Umbilical cord (tissue), 2 donors: Measurements from ENCODE around the gene MCC. TPM values are rescaled to one million over a fixed set of nuclear protein-coding genes. Genes with fewer than 3 reads are reported as not detected.
A peak's percentile ranks its signal among the peaks of the same experiment; 100 is the strongest.

Source experiments
- DNase-seq: peaks from one replicate; pipeline ENCODE4 v3.0.0-alpha.2; 2015; ENCODE audit warnings: low spot score
- total RNA-seq: library from RNA; depleted of rRNA; stranded (reverse); fragments of >200 nt; gene quantifications from one replicate; pipeline ENCODE4 v1.2.3, GENCODE V29; 2014; ENCODE audit warnings: low replicate concordance; ENCODE audit not compliant: insufficient read depth

Gene MCC
- total RNA-seq, 1 donor from 2014 or later = 65.2 TPM

DNA sequence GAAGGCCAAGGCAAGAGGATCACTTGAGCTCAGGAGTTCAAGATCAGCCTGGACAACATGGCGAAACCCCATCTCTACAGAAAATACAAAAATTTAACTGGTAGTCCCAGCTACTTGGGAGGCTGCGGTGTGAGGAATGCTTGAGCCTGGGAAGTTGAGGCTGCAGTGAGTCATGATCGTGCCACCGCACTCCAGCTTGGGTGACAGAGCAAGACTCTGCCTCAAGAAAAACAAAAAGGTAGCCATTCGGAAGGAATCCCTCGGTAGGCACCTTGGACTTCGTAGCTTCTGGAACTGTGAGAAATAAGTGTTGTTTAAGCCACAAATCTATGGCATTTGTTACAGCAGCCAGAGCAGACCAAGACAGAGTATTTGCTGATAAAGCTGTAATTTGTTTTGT lies 337.4 kb downstream of the MCC start:
- DNase-seq = no peak

DNA sequence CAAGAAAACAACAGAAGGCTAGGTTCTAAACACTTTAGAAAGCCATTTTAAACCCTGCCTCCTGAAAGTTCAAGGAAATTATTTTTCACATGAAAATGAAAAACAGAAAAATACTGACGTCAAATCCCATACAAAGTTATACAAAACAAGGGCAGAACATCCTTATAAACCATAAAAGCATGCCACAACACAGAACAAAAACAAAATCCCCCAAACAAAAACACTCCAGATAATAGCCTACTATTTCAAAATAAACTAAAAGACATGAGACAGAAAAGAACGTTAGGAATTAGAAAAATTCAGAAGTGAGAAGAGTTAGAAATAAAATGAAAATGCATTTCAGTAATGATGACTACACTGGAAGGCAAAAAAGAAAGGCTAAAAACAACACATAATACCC lies 338.0 kb downstream of the MCC start:
- DNase-seq = no peak

DNA sequence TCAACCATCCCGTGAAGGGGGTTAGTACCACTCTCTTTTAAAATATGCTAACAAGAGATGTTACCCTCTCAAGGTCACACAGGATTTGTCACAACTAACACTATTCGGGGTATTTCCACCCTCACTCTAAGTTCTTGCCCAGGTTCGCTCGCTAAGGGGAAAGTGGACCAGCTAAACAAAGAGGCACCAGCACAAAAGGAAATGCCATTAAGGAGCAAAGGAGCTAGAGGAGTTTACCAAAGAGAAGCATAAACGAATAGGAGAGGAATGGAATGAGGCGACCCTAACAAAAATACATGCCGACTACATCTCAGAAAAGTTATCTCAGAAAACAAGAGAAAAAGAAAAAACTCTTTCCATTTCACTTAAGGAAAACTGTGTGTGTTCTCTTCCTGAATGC lies 340.7 kb downstream of the MCC start:
- DNase-seq = no peak

DNA sequence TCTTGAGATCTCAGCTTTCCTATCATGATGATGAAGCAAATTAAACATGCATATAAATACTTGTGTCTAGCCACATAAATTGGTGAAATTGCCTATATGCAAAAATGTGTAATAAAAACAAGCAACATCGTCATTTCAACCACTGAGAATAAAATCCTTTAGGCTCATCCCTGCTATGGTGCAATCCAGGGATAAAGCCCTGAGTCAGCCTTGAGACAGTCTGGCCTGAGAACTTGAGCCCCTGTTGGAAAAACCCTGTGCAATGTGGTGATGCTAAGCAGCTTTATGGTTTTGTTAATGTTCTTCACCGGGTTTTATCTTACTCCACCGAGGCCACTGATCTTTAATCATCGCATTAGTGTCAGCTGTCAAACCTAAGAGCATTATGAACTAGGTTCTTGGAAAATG lies 341.1 kb downstream of the MCC start:
- peak; percentile 97 for DNase-seq

DNA sequence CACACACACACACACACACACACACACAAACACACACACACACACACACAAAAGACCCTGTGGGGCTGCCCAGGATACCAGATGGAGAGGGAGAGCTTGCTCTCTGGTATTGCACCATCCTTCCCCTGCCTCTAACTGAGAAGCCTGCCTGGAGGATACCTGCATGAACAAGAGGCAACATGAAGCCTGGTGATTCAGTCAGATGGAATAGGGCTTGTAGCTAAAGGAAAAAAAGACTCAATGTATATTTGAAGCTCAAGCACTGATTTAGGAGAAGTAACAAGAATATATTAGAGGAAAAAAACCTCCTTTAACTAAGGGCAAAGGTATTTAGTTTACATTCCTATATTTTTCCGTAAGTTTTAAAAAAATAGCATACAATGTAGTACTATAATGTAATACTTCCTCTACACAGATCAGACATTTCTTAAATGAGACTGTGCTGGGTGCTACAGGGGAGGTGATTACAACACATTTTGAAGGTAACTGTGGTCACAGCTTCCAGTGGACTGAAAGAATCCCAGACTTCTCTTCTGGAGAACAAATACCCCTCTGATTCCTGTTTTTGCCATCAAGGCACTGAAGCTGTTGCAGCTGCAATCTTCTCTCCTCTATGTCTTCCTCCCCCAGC lies 342.4 kb downstream of the MCC start:
- peak; percentile 61 for DNase-seq

DNA sequence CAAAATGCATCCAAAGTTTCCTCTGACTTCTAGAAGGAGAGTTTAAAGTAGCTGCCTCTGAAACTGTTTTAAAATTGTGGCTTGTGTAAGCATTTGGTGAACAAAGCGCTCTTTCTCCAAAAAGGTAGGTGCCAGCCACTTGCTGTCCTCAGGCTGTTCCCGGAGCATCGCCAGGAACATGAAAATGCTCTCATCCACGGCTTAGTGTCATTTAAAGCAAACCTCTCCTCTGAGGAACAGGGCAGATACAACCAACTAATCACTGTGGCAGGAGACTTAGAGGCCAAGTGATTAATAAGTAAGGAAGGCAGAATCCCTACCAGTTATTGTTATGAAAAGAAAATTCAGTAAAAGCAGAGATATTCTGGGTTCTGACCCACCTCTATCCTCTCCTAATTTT lies 346.1 kb downstream of the MCC start:
- DNase-seq = no peak

DNA sequence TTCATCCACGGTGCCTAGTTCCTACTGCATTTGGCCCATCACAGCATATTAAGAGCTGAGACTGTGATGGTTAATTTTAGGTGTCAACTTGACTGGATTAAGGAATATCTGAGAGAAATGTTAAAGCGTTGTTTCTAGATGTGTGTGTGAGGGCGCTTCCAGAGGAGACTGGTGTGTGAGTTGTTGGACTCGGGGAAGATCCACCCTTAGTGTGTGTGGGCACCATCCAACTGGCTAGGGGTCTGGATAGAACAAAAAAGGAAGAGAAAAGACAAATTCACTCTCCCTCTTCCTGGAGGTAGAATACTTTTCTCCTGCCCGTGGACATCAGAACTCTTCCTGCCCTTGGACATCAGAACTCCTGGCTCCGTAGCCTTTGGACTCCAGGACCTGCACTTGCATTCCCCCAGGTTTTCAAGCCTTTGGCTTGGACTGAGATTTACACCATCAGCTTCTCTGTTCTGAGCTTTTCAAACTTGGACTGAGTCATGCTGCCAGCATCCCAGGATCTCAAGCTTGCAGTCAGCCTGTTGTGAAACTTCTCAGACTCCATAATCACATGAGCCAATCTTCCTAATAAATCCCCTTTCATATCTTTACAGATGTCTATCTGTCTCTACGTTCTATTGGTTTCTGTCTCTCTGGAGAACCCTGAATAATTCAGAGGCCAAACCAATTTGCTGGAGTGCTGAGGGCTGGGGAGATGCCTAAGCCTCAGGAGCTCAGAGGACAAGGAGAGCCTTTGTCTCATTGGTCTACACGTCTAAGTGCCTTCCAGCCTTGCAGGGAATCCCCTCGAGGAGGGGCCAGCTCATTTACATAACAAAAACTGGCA lies 347.2 kb downstream of the MCC start:
- peak; percentile 89 for DNase-seq

DNA sequence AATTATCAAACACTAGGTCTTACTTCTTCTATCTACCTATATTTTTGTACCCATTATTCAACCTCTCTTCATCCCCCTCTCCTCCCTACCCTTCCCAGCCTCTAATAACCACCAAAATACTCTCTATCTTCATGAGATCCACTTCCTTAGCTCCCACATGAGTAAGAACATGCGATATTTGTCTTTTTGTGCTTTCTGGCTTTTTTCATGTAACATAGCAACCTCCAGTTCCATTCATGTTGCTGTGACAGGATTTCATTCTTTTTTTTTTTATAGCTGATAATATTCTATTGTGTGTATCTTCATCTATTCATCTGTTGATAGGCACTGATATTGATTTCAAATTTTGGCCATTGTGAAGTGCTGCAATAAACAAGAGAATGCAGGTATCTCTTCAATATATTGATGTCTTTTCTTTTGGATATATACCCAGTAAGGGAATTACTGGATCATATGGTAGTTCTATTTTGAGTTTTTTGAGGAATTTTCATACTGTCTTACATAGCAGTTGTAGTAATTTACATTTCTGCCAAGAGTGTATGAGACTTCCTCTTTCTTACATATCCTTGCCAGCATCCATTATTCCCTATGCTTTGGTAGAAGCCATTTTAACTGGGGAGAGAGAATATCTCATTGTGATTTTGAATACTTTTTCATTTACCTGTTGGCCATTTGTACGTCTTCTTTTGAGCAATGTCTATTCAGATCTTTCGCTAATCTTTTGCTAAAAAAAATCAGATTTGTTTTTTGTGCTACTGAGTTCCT lies 354.9 kb downstream of the MCC start:
- DNase-seq = no peak

DNA sequence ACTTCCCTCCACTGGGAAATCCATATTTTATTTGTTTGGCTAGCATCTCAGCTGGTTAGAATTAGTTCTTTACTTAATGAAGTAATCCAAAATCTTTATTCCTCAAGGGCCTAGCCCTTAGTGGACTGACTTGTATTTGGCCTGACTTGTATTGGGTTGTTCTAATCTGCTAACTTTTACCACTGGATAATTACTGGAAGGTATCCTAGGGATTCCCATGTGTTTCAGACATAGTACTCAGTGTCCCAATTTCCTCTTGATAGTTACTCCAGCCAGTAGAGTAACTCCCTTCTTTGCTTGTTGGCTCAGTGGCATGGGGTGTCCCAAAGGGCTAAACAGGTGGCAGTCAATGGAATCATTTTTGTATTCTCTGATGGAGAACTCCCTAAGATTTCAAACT lies 355.7 kb downstream of the MCC start:
- DNase-seq = no peak

DNA sequence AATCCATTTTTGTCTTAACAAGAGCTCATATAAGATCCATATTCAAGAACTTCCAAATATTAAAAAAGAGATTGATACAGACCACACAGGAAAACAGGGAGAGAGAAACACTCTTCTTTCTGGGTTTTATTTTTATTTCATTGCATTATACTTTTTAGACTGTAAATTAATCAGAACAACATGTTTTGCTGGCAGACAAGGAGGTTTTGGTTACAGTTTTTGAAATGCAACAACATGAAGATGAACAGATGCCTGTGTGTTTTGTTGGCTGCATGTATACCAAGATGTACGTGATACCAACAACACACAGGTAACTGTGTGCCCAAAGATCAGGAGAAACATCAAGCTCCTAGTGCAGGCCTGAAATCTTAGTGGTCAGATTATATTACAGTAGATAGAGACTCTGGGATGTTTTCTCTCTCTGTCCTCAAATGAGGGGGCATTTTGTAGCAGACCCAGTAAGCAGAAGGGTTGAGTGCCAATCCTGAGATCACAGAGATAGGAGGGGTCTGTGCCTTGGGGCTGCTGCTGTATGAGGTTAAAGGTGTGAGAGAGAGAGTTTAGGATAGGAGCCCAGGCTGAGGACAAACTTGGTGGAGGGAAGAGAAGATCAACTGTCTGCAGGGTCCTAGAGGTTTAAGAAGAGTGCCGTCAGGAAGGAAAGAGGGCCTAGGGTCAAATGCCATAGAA lies 359.5 kb downstream of the MCC start:
- no peak for DNase-seq

DNA sequence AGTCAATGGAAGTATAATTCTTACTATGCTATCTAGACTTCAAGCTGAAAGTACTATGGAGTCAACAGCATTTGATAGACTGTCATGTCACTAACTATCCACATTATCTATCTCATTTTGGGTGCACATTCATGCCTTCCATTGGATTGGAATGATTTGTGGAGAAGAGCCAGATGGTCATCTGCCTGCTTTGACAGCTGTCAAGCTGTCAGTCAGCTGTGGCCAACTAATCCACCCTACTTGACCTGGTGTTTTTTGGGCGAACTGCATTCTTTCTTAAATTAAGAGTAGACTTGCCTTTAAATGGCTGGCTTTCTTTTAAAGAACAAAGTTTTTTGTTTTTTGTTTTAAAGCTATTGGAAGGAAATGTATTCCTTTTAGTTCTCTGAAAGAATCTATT lies 360.2 kb downstream of the MCC start:
- no peak for DNase-seq

DNA sequence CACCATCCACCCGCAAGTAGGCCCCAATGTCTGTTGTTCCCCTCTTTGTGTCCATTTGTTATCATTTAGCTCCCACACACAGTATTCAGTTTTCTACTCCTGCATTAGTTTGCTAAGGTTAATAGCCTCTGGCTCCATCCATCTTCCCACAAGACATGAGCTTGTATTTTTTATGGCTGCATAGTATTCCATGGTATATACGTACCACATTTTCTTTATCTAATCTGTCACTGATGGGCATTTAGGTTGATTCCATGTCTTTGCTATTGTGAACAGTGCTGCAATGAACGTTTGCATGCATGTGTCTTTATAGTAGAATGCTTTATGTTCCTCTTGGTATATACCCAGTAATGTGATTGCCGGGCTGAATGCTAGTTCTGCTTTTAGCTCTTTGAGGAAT lies 361.2 kb downstream of the MCC start:
- no peak for DNase-seq

DNA sequence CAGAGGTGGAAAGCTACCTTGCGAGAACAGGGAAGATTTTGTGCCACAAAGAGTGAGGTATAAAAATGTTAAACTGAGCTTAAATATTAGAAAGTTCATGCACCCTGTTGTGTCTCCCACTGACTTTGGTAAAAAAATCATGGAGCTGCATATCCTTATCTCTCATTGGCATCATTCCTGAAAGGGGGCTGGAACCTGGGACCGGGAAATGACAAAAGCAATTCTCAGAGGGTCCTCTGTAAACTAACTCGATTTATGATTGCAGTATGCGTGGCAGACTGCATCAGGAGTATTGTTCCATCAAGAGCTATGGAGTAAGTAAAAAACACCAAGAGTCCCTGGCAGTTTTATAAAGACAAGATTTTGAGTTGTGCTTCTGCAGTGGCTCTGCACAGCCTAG lies 362.9 kb downstream of the MCC start:
- DNase-seq = no peak

DNA sequence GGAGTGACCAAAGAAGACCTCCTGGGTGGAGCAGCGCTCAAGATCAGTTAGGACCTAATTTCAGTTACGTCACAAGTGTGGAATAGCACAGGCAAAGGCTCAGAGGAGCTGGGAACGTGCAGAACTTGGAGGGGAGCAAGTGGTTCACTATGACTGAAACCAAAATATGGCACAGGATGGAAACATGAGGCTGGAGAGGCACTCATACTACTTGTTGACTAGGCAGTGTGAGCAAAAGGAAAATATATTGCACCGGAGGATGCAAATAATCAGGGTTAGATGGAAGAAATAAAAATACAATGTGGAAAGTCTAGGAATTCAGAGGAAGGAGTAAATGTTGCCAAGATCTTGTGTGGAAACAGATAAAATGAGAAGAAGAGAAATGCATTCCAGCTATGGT lies 363.3 kb downstream of the MCC start:
- DNase-seq = no peak

DNA sequence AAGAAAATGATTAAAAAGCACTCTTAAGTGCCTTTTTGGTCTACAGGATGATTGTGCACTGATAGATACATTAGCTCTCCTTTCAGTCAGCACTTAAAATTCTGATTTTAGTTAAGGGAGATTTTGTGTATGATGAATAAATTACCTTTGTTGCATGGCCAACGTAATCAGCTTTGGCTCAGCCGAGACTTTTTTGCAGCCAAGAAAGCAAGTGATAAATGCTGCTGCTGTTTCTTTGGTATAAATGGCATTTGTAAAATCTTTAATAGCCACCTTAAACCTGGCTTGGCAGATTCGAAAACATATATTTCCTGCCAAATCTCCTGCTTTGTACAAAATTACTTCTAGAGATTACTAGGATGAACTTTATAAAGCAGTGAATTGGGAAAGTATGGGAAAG lies 364.0 kb downstream of the MCC start:
- DNase-seq = peak; percentile 46

DNA sequence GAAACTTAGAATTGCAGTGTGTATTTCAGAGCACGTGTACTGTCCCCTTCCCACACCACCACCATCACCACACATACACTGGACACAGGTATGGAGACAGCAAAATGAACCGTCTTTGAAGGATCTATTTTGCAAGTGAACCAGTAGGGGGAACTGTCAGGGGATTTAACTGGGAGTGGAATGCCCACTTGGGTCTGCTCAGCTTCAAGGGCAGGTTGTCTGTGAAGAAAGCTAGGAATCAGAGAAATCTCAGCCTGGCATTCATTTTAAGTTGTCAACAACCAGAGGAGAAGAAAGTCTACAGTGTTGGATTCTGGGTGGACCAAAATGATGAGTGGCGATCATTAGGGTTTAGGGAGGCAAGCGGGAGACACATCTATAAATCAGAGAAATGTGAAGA lies 364.6 kb downstream of the MCC start:
- DNase-seq = peak; percentile 81

DNA sequence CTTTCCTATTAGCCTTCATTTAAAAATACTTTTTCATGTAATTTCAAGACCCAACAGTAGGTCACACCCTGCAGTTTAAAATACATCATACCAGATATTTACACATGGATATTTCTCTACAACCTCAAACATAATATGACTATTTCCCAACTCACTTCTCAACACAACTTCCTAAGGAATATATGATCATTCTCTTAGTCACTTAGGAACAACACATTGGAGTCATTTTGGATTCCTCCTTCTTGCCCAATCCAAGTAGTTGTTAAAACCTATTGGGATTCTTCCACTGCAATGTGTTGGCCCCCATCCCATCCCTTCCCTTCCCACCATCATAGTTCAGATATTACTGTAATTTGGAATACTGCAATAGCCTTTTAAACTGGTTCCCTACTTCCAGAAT lies 366.2 kb downstream of the MCC start:
- DNase-seq = no peak

DNA sequence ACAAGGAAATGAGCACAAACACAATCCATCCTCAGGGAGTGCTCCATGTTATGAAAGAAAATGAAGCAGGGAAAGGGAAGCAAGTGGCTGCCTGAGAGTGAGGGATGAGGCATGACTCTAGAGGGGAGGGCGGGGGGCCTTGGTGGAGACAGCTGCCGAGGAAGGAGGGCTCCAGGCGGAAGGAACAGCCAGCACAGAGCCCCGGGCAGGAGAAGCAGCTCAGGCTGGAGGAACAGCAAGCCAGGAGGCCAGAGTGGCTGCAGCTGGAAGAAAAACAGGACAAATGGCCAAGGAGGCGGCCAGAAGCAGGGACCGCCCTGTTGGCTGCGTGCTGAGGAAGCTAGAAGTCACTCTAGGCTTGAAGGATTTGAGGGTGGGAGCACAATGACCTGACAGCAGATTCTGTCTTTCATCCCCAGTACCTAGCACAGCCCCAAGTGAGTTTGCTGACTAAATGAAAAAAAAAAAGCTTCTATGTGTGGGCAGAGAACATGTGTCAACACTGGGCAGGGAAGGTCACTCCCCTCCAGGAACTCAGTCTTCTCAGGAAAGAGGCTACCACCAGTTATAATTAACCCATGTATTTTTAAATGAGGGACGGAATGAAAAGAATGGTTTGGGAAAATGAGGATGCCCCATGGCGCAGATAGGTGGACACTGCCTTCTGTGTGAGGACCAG lies 368.9 kb downstream of the MCC start:
- peak; percentile 55 for DNase-seq

DNA sequence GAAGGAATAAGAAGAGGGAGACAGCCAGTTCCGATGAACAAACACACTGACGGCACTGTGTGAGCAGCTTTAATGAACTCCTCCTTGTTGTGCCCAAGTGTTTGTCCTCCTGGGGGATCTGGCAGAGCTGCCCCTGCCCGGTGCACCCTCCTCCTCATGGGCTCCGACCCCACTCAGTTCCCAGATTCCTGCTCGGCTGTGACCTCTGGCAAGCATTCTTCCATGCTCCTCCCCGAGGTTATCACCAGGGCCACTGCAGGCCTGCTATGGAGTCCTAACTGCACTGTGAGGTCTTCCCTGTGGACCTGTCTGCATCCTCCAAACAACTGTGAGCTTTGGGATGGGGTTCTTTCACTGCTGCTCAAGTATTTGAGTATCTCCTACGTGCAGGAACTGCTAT lies 369.5 kb downstream of the MCC start:
- no peak for DNase-seq

DNA sequence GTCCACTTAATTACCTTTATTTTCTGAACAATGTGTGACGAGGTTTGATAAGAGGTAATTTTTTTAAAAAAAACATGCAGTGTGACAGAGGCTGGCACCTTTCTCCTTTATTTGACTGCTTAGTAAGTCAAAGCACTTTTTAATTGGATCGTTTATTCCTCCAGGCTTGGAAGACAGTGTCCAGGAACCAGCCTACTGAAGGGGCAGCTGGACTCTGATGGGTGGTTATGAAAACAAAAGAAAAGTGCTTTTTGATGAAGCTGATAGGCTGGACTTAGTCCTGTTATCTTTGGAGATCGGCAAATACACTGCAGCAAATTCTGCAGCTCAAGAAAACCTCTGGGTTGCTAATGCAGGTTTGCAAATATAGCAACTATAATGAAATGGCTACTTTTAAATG lies 370.0 kb downstream of the MCC start:
- no peak for DNase-seq

DNA sequence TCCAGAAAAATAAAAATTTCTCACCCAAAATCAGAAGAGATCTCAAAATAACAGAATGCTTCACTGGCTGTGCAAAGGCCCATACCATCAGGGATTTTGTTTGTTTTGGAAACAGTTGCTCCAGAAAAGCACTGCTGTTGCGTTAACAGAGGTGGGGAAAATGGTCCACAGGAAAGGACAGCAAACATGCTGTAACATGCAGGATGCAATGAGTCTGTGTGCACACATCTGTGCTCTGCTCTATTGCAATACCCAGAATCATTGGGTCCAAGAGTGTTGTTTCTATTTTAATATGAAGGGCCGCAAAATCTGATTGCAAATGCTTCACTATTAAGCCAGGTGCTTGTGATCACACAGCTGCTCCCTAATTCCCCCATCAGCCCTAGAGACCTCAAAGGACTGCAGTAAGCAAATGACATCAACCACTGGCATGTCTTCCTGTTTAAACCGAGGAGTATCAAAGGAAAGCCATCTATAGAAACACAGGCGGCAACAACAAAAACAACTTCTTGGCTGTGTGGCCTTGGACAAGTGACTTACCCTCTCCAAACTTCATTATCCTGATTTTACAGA lies 370.6 kb downstream of the MCC start:
- no peak for DNase-seq
